HG02852 (cell line): ENCODE measurements around the gene EID2B.

Source experiments
- ATAC-seq: cut with Tn5 transposase; IDR thresholded peaks from one replicate; pipeline ENCODE4 v1.9.1; 2021; ENCODE audit warnings: mild to moderate bottlenecking, moderate library complexity; ENCODE audit not compliant: unreplicated experiment

EID2B gene

GRCh38 chr19:39533003-39533512 is 406 bp upstream of the EID2B start:
- no peak for ATAC-seq

- ATAC-seq: no peak
Measured at GRCh38 chr19:39531834-39532232, 819 bp downstream of the EID2B start.

GRCh38 chr19:39525205-39525604 is 7.4 kb downstream of the EID2B start:
- ATAC-seq: no peak

- ATAC-seq: no peak
Measured at GRCh38 chr19:39524495-39524894, 8.2 kb downstream of the EID2B start.

GRCh38 chr19:39520541-39521484 is 11.8 kb downstream of the EID2B start:
- no peak for ATAC-seq

GRCh38 chr19:39518975-39519374 is 13.7 kb downstream of the EID2B start:
- no peak for ATAC-seq

- ATAC-seq: no peak
Measured at GRCh38 chr19:39518458-39518857, 14.2 kb downstream of the EID2B start.

GRCh38 chr19:39517432-39517831 is 15.2 kb downstream of the EID2B start:
- no peak for ATAC-seq

GRCh38 chr19:39516270-39516669 is 16.4 kb downstream of the EID2B start:
- no peak for ATAC-seq

- ATAC-seq: no peak
Measured at GRCh38 chr19:39515551-39516191, 17.0 kb downstream of the EID2B start.

- no peak for ATAC-seq
Measured at GRCh38 chr19:39514840-39515550, 17.7 kb downstream of the EID2B start, which contains the start of gene SELENOV. TSS of gene SELENOV (plus strand) at chr19:39515139. CDS start at chr19:39515213, 74 bp downstream.

- ATAC-seq: no peak
Measured at GRCh38 chr19:39512988-39513387, 19.7 kb downstream of the EID2B start.

- no peak for ATAC-seq
Measured at GRCh38 chr19:39509233-39509632, 23.4 kb downstream of the EID2B start.

GRCh38 chr19:39508629-39509028 is 24.0 kb downstream of the EID2B start:
- no peak for ATAC-seq

GRCh38 chr19:39507715-39508364 is 24.8 kb downstream of the EID2B start:
- no peak for ATAC-seq

- ATAC-seq: no peak
Measured at GRCh38 chr19:39506944-39507714, 25.5 kb downstream of the EID2B start.

GRCh38 chr19:39506598-39506943 is 26.1 kb downstream of the EID2B start:
- no peak for ATAC-seq

- no peak for ATAC-seq
Measured at GRCh38 chr19:39502640-39503417, 29.8 kb downstream of the EID2B start.

GRCh38 chr19:39501340-39501739 is 31.3 kb downstream of the EID2B start:
- ATAC-seq: no peak
